GM12864 (cell line): ENCODE data around the gene TTC38.
"Not testable (repeated sequence)": the region's sequence is repeated elsewhere in the genome, so short reads cannot be mapped to it uniquely, and the experiment has no call there.

ENCODE experiments used
- DNase-seq: peaks from one replicate; pipeline ENCODE4 v3.0.0-alpha.2; 2011; ENCODE audit warnings: low read depth
- H3K4me3 ChIP-seq: 2 replicates; pipeline ENCODE4 v1.5.1; 2011; ENCODE audit warnings: mild to moderate bottlenecking, low read depth, low read length, control low read depth
- TF ChIP-seq, protein P1 (sequence below): IDR thresholded peaks from 2 replicates; pipeline ENCODE4 v1.5.1; 2011; ENCODE audit warnings: low read depth, mild to moderate bottlenecking, moderate library complexity, low read length, control low read depth, inconsistent platforms; ENCODE audit errors: missing control alignments

The TTC38 gene

DNA sequence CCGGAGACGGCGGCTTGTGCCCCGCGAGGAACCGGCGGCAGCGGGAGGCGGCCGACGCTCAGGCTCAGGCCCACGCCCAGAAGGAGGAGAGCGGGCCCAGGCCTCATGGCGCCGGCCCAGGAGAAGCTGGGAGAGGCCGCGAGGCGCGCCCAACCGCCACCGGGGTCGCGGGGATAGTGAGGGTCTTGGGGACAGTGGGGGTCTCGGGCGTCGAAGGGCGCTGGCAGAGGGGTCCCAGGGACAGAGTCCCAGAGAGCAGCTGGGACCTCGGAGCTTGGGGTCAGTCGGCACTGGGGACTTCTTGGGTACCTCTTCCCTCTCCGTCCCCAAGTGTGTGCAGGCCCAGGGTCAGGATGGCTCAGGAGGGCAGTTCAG, 4.6 kb upstream of the TTC38 start, which contains the start of gene PKDREJ:
Gene PKDREJ, minus strand, starts transcription at position 128 of the 375 bp plus-strand sequence. Its CDS starts 21 bp downstream, at position 107.
- TF ChIP-seq, protein P1, sequence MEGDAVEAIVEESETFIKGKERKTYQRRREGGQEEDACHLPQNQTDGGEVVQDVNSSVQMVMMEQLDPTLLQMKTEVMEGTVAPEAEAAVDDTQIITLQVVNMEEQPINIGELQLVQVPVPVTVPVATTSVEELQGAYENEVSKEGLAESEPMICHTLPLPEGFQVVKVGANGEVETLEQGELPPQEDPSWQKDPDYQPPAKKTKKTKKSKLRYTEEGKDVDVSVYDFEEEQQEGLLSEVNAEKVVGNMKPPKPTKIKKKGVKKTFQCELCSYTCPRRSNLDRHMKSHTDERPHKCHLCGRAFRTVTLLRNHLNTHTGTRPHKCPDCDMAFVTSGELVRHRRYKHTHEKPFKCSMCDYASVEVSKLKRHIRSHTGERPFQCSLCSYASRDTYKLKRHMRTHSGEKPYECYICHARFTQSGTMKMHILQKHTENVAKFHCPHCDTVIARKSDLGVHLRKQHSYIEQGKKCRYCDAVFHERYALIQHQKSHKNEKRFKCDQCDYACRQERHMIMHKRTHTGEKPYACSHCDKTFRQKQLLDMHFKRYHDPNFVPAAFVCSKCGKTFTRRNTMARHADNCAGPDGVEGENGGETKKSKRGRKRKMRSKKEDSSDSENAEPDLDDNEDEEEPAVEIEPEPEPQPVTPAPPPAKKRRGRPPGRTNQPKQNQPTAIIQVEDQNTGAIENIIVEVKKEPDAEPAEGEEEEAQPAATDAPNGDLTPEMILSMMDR, result no peak
- no peak for DNase-seq
- no peak within 1 kb of the TSS for H3K4me3 ChIP-seq

DNA sequence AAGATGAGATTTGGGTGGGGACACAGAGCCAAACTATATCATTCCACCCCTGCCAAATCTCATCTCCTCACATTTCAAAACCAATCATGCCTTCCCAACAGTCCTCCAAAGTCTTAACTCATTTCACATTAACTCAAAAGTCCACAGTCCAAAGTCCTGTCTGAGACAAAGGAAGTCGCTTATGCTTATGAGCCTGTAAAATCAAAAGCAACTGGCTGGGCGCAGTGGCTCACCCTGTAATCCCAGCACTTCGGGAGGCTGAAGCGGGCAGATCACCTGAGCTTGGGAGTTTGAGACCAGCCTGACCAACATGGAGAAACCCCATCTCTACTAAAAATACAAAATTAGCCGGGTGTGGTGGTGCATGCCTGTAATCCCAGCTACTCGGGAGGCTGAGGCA, 3.3 kb upstream of the TTC38 start:
- DNase-seq, H3K4me3 ChIP-seq: not testable (repeated sequence)

DNA sequence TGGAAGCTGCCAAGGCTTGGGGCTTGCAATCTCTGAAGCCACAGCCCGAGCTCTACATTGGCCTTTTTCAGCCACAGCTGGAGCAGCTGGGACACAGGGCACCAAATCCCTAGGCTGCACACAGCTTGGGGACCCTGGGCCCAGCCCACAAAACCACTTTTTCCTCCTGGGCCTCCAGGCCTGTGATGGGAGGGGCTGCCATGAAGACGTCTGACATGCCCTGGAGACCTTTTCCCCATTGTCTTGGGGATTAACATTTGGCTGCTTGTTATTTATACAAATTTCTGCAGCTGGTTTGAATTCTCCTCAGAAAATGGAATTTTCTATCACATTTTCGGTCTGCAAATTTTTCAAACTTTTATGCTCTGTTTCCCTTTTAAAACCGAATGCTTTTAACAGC, 2.2 kb upstream of the TTC38 start:
- not testable (repeated sequence) for H3K4me3 ChIP-seq, DNase-seq

DNA sequence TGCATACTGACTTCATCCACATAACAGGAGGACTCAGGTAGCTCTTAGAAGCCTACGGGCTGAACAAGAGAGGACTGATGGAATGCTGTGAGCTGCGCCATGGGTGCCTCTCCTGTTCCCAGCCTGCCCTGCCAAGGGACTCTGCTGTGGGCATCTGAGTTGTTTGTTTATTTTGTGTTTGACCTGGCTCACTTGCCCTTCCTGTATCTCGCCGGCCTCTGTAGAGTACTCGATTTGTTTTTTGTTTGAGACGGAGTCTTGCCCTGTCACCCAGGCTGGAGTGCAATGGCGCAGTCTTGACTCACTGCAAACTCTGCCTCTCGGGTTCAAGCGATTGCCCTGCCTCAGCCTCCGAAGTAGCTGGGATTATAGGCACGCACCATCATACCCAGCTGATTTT, 1.8 kb downstream of the TTC38 start:
- TF ChIP-seq, protein P1, result no peak
- H3K4me3 ChIP-seq, result no peak overlapping the region
- DNase-seq, result no peak

DNA sequence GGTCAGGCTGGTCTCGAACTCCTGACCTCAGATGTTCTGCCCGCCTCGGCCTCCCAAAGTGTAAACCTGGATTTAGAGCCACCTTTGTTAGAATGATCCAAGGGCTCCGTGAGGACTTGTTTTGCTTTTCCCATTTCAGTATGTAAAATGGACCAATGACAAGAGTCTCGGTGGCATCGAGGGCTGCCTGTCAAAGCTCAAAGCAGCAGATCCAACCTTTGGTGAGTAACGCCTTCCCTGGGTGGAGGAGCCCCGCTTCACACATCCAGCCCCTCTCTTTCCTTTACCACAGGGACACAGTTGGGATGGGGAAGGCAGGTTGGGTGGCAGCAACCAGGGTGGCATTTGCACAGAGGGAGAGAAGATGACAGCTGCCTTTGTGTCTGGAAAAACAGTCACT, 4.4 kb downstream of the TTC38 start:
- no peak overlapping the region for H3K4me3 ChIP-seq
- TF ChIP-seq, protein P1, result no peak
- DNase-seq, result no peak

DNA sequence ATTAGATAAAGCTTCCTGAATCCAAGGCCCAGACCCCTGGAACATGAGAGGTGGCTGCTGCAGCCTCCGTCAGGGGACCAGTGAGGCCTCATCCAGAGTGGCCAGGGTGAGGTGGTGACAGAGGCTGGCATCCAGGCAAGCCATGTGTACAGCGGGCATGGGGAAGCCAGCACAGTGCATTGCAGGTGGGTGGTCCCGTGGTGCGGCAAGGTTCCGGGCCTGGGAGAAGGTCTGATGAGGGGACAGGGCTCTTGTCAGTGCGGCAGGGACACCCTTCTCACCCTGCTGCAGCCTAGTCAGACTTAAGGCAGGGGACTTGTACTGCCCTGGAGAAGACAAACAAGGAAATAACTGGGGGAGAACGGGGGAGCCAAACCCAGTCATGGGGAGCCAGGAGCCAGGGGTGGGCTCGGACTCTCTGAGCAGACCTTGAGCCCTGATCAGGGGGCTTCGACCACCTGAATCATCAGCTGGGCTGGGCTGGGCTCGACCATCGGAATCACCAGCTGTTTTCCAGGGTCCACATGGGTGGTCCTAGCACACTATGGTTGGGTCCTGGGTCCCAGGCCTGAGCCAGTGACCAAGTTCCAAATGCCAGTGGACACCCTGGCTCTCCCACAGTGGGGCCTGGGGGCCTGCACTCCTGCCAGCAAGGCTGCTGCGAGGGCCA, 5.1 kb downstream of the TTC38 start:
- TF ChIP-seq, protein P1, result no peak
- DNase-seq, result no peak
- H3K4me3 ChIP-seq, result no peak overlapping the region

DNA sequence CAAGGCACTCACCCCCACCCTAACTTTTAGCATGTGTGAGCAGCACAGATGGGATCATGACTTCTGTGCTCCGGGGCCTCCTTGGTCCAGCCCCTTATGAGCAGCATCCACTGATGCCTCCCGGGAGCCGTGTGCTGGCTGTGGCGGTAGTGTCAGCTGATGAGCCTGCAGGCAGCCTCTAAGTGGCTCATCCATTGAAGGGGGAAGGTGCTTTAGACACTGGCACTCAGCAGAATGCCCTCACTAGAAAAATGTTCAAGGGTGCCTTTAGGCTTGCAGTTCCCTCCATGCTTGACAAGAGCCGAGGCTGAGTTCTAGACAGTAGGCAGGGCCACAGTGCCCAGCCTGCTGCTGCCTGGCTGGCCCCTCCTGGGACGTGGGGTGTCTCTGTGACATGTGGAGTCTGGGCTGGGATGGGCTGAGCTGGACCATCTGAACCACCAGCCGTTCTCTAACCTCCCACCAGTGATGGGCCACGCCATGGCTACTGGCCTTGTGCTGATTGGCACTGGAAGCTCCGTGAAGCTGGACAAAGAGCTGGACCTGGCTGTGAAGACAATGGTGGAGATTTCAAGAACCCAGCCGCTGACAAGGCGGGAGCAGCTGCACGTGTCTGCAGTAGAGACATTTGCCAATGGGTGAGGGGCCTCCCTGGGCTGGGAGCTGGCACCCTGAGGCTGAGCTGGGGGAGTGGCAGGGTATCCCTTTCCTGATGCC, 5.8 kb downstream of the TTC38 start:
- no peak for DNase-seq
- no peak overlapping the region for H3K4me3 ChIP-seq
- TF ChIP-seq, protein P1, result no peak

DNA sequence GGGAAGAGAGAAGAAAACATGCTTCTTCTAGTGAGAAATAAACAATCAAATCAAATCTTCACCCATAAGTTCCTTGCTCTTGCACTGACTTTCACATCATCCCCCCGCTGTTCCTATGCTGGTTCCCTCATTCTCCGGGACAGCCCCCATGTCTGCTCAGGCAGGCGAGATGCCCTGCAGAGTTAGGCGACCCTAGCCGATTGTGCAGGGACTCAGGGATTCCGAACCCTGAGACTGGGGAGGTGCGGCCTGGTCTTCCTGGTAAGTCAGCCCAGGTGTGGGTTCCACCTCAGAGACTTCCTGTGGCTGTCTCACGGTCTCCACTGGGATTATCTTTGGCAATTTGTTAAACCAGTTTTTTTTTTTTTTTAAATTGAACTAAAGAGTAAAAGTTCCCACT, 6.6 kb downstream of the TTC38 start:
- no peak overlapping the region for H3K4me3 ChIP-seq
- no peak for DNase-seq
- TF ChIP-seq, protein P1, result no peak
